Keratinocyte (primary cell): ENCODE data around the gene ODAD4. TPM values are rescaled to one million over a fixed set of nuclear protein-coding genes. Genes with fewer than 3 reads are reported as not detected.

Experiments
- DNase-seq: peaks from one replicate; pipeline ENCODE4 v3.0.0-alpha.2; 2011; ENCODE audit warnings: low read depth, missing footprints, low spot score
- FAIRE-seq: peaks from 2 replicates; lab custom pipeline; 2011; peaks lifted over from hg19 to GRCh38; lab: Jason Lieb, UNC
- H2AFZ ChIP-seq: 2 replicates; pipeline ENCODE4 v1.6.0; 2012; ENCODE audit warnings: low read length, control low read depth, inconsistent platforms; ENCODE audit not compliant: control insufficient read depth
- H3K27ac ChIP-seq: 2 replicates; pipeline ENCODE4 v1.5.1; 2011; ENCODE audit warnings: low read length; ENCODE audit not compliant: control insufficient read depth, insufficient read depth
- H3K27me3 ChIP-seq: 3 replicates; pipeline ENCODE4 v1.6.0; 2011; ENCODE audit warnings: low read length; ENCODE audit not compliant: control insufficient read depth, insufficient read depth; ENCODE audit errors: extremely low read depth
- H3K36me3 ChIP-seq, 2 experiments: 2 replicates in 1 of 2; 3 replicates in 1 of 2; pipeline ENCODE4 v1.5.1; 2011; ENCODE audit warnings: low read length in 2 of 2, mild to moderate bottlenecking in 1 of 2; ENCODE audit not compliant: control insufficient read depth in 2 of 2, insufficient read depth in 2 of 2; ENCODE audit errors: extremely low read depth in 1 of 2
- H3K4me1 ChIP-seq: 3 replicates; pipeline ENCODE4 v1.5.1; 2011; ENCODE audit warnings: low read length; ENCODE audit not compliant: control insufficient read depth, insufficient read depth; ENCODE audit errors: extremely low read depth
- H3K4me2 ChIP-seq: 3 replicates; pipeline ENCODE4 v1.6.0; 2011; ENCODE audit warnings: low read depth, low read length; ENCODE audit not compliant: control insufficient read depth, insufficient read depth; ENCODE audit errors: extremely low read depth
- H3K4me3 ChIP-seq, 3 experiments: fragments of 200-600 bp in 1 of 3; sonication (generic) in 1 of 3; 2 replicates in 2 of 3; 3 replicates in 1 of 3; pipeline ENCODE4 v1.5.1; 2011 to 2016; ENCODE audit warnings: low read length in 3 of 3, mild to moderate bottlenecking in 3 of 3, control low read depth in 2 of 3, inconsistent platforms in 1 of 3, low read depth in 1 of 3, mixed read lengths in 1 of 3, mixed run types in 1 of 3, moderate library complexity in 1 of 3; ENCODE audit not compliant: control insufficient read depth in 2 of 3, insufficient read depth in 2 of 3; ENCODE audit errors: extremely low read depth in 1 of 3
- H3K79me2 ChIP-seq: 2 replicates; pipeline ENCODE4 v1.6.0; 2012; ENCODE audit warnings: low read length; ENCODE audit not compliant: control insufficient read depth, insufficient read depth
- H3K9ac ChIP-seq: 3 replicates; pipeline ENCODE4 v1.6.0; 2011; ENCODE audit warnings: low read length; ENCODE audit not compliant: control insufficient read depth, insufficient read depth; ENCODE audit errors: extremely low read depth
- H3K9me1 ChIP-seq: 3 replicates; pipeline ENCODE4 v1.6.0; 2011; ENCODE audit warnings: low read length; ENCODE audit not compliant: control insufficient read depth, insufficient read depth; ENCODE audit errors: extremely low read depth
- H3K9me3 ChIP-seq: 2 replicates; pipeline ENCODE4 v1.5.1; 2012; ENCODE audit warnings: low read depth, low read length; ENCODE audit not compliant: control insufficient read depth
- H4K20me1 ChIP-seq: 3 replicates; pipeline ENCODE4 v1.6.0; 2011; ENCODE audit warnings: low read length; ENCODE audit not compliant: control insufficient read depth, insufficient read depth; ENCODE audit errors: extremely low read depth
- EZH2 ChIP-seq: IDR thresholded peaks from one replicate; pipeline ENCODE4 v1.6.1; 2012; ENCODE audit warnings: inconsistent platforms, mild to moderate bottlenecking, low read length, moderate library complexity
- dilution Hi-C: fragments of 300-500 bp; cut with MboI; formaldehyde crosslinking; loops from one replicate; pipeline ENCODE4 v1.7.0; 2020; ENCODE audit warnings: low sequenced_read_pairs; ENCODE audit not compliant: extremely low pct_ligation_motif_present
- polyA plus RNA-seq, 5 experiments: library from polyadenylated mRNA; depleted of rRNA in 3 of 5; stranded (reverse) in 3 of 5; stranded (forward) in 1 of 5; unstranded in 1 of 5; fragments of >200 nt; gene quantifications; 1 replicate in 1 of 5; 2 replicates in 3 of 5; 3 replicates in 1 of 5; pipeline versions ENCODE4 v1.2.1 to v1.2.3, GENCODE V29; 2011 to 2012; ENCODE audit warnings: missing spikeins in 2 of 5, low read depth in 1 of 5, low replicate concordance in 1 of 5
- TF ChIP-seq, protein P1 (sequence below), 3 experiments: IDR thresholded peaks in 1 of 3; conservative IDR thresholded peaks in 1 of 3; optimal IDR thresholded peaks in 1 of 3; 2 replicates in 2 of 3; 3 replicates in 1 of 3; pipeline versions ENCODE3 to v1.5.1; 2011; ENCODE audit warnings: low read length in 3 of 3, mild to moderate bottlenecking in 3 of 3, moderate library complexity in 2 of 3, control low read depth in 1 of 3, inconsistent platforms in 1 of 3; ENCODE audit not compliant: insufficient read depth in 2 of 3; ENCODE audit errors: extremely low read depth in 1 of 3

Gene ODAD4
- polyA plus RNA-seq, 1 donor (not counting 4 experiments of a cell fraction or from before 2014, with no cell fraction given): 0.20 TPM

DNA sequence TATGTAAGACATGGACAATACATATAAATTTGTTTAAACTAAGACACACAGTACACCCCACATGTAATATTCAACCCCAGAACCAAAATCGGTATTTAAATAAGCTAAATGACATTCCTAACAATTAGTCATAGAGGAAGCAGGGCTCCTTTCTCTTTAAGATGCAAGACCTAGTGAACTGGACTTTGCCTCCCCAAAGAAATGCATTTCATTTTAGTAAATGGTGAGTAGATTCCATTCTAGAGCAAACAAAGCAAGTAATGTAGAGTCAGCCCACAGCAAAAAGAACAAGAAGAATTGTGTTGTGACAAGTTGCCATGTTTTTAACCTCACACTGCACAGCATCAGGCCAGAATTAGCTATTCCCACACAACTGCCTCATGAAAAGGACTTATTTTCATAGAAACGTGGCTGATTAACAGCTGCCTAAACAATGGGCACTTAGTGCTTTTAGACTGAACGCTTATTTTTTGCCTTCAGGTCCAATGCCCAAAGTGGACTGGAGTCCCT is 72.4 kb downstream of the ODAD4 start:
- peaks cover 74% of the 10 kb centered on the region for H3K79me2 ChIP-seq
- H3K36me3 ChIP-seq: peaks cover 14 to 22% of the 10 kb centered on the region in 2 experiments
- H3K9ac ChIP-seq: no peak overlapping the region
- H3K4me2 ChIP-seq: no peak overlapping the region
- no peaks in the 10 kb centered on the region for H3K9me3 ChIP-seq
- dilution Hi-C loops: no loop called here
- FAIRE-seq (no peak), DNase-seq (no peak)
- H3K27me3 ChIP-seq: no peaks in the 10 kb centered on the region
- no peak overlapping the region for H3K4me3 ChIP-seq
- peaks cover 6% of the 10 kb centered on the region for H3K9me1 ChIP-seq
- peaks cover 6% of the 10 kb centered on the region for H3K4me1 ChIP-seq
- H2AFZ ChIP-seq: no peak overlapping the region
- peaks cover 13% of the 10 kb centered on the region for H4K20me1 ChIP-seq
- no peak for TF ChIP-seq EZH2
- TF ChIP-seq, protein P1, sequence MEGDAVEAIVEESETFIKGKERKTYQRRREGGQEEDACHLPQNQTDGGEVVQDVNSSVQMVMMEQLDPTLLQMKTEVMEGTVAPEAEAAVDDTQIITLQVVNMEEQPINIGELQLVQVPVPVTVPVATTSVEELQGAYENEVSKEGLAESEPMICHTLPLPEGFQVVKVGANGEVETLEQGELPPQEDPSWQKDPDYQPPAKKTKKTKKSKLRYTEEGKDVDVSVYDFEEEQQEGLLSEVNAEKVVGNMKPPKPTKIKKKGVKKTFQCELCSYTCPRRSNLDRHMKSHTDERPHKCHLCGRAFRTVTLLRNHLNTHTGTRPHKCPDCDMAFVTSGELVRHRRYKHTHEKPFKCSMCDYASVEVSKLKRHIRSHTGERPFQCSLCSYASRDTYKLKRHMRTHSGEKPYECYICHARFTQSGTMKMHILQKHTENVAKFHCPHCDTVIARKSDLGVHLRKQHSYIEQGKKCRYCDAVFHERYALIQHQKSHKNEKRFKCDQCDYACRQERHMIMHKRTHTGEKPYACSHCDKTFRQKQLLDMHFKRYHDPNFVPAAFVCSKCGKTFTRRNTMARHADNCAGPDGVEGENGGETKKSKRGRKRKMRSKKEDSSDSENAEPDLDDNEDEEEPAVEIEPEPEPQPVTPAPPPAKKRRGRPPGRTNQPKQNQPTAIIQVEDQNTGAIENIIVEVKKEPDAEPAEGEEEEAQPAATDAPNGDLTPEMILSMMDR (optimal IDR thresholded peaks at IDR 0.05 in 1 of 3, IDR thresholded peaks at IDR 0.05 in 1 of 3, conservative IDR thresholded peaks at IDR 0.05 in 1 of 3; ENCODE audit: extremely low read depth in 1 of 3, insufficient read depth in 2 of 3, low read length in 3 of 3): no peak
- H3K27ac ChIP-seq: no peak overlapping the region

- Histone ChIP-seq H3K79me2 (peaks cover 94% of the 10 kb centered on the region), H3K9ac (no peak overlapping the region), H2AFZ (no peak overlapping the region), H3K27ac (no peak overlapping the region), H3K36me3 (peaks cover 9 to 32% of the 10 kb centered on the region in 2 experiments), H3K4me2 (no peak overlapping the region), H3K27me3 (no peaks in the 10 kb centered on the region), H4K20me1 (peaks cover 13% of the 10 kb centered on the region), H3K9me3 (no peaks in the 10 kb centered on the region), H3K4me1 (peaks cover 16% of the 10 kb centered on the region), H3K4me3 (no peak overlapping the region), H3K9me1 (peaks cover 6% of the 10 kb centered on the region)
- FAIRE-seq: no peak
- DNase-seq: no peak
- dilution Hi-C loops: no loop called here
- TF ChIP-seq, protein P1 (optimal IDR thresholded peaks at IDR 0.05 in 1 of 3, IDR thresholded peaks at IDR 0.05 in 1 of 3, conservative IDR thresholded peaks at IDR 0.05 in 1 of 3; ENCODE audit: extremely low read depth in 1 of 3, insufficient read depth in 2 of 3, low read length in 3 of 3): no peak
- TF ChIP-seq EZH2: no peak
These were observed 74.7 kb downstream of the ODAD4 start for GRCh38 chr17:42005166-42005565.
